HG03175 (cell line): ENCODE measurements around the gene NRIP2.

Experiments
- ATAC-seq: cut with Tn5 transposase; IDR thresholded peaks from one replicate; pipeline ENCODE4 v1.9.1; 2021; ENCODE audit warnings: mild to moderate bottlenecking, moderate library complexity; ENCODE audit not compliant: unreplicated experiment

The NRIP2 gene

GRCh38 chr12:2811801-2812200, 23.0 kb downstream of the NRIP2 start:
- no peak for ATAC-seq

GRCh38 chr12:2806700-2807099, 28.1 kb downstream of the NRIP2 start:
- no peak for ATAC-seq

- ATAC-seq = no peak
These were observed 29.7 kb downstream of the NRIP2 start for GRCh38 chr12:2805143-2805520.

GRCh38 chr12:2804393-2805142, 30.3 kb downstream of the NRIP2 start:
- no peak for ATAC-seq

GRCh38 chr12:2803635-2804392, 31.0 kb downstream of the NRIP2 start:
- ATAC-seq = no peak

- no peak for ATAC-seq
These were observed 33.6 kb downstream of the NRIP2 start for GRCh38 chr12:2801044-2801783.

- ATAC-seq = no peak
These were observed 34.7 kb downstream of the NRIP2 start for GRCh38 chr12:2800046-2800570.

- no peak for ATAC-seq
These were observed 37.0 kb downstream of the NRIP2 start for GRCh38 chr12:2797721-2798418.

GRCh38 chr12:2796187-2796666, 38.6 kb downstream of the NRIP2 start:
- ATAC-seq = no peak

GRCh38 chr12:2795291-2796186, 39.3 kb downstream of the NRIP2 start:
- ATAC-seq = peak; percentile 77

- peak; percentile 78 for ATAC-seq
These were observed 40.0 kb downstream of the NRIP2 start, which contains the start of gene FKBP4 for GRCh38 chr12:2794736-2795289. FKBP4 (plus strand) TSS chr12:2794970; CDS start chr12:2795140, 170 bp downstream.

- no peak for ATAC-seq
These were observed 40.6 kb downstream of the NRIP2 start for GRCh38 chr12:2794191-2794735.

GRCh38 chr12:2793561-2793960, 41.3 kb downstream of the NRIP2 start:
- ATAC-seq = no peak

GRCh38 chr12:2792671-2793500, 41.9 kb downstream of the NRIP2 start:
- ATAC-seq = no peak

GRCh38 chr12:2791089-2791488, 43.7 kb downstream of the NRIP2 start:
- no peak for ATAC-seq

- ATAC-seq = no peak
These were observed 49.8 kb downstream of the NRIP2 start for GRCh38 chr12:2785017-2785416.

- no peak for ATAC-seq
These were observed 50.8 kb downstream of the NRIP2 start for GRCh38 chr12:2783936-2784600.

GRCh38 chr12:2779281-2779680, 55.6 kb downstream of the NRIP2 start:
- no peak for ATAC-seq
